ENCODE data around the gene GLB1L2.

GLB1L2 gene

GRCh38 chr11:134371436-134372185 lies 39.8 kb downstream of the GLB1L2 start:
- no peak for DNase-seq (ENCODE audit: low read depth)
- no peak overlapping the region for H3K4me3 ChIP-seq (ENCODE audit: low read depth, low read length)
- TF ChIP-seq CTCF (IDR thresholded peaks at IDR 0.05; ENCODE audit: control insufficient read depth, extremely low read depth, insufficient read depth) = no peak

GRCh38 chr11:134372536-134372935 lies 40.7 kb downstream of the GLB1L2 start:
- DNase-seq (ENCODE audit: low read depth) = no peak
- TF ChIP-seq CTCF (IDR thresholded peaks at IDR 0.05; ENCODE audit: control insufficient read depth, extremely low read depth, insufficient read depth) = no peak
- no peak overlapping the region for H3K4me3 ChIP-seq (ENCODE audit: low read depth, low read length)

GRCh38 chr11:134372961-134373360 lies 41.2 kb downstream of the GLB1L2 start:
- TF ChIP-seq CTCF (IDR thresholded peaks at IDR 0.05; ENCODE audit: control insufficient read depth, extremely low read depth, insufficient read depth) = no peak
- no peak for DNase-seq (ENCODE audit: low read depth)
- H3K4me3 ChIP-seq (ENCODE audit: low read depth, low read length) = no peak overlapping the region

GRCh38 chr11:134373591-134374052 lies 41.8 kb downstream of the GLB1L2 start:
- DNase-seq (ENCODE audit: low read depth) = no peak
- no peak for TF ChIP-seq CTCF (IDR thresholded peaks at IDR 0.05; ENCODE audit: control insufficient read depth, extremely low read depth, insufficient read depth)
- no peak overlapping the region for H3K4me3 ChIP-seq (ENCODE audit: low read depth, low read length)

- no peak for TF ChIP-seq CTCF (IDR thresholded peaks at IDR 0.05; ENCODE audit: control insufficient read depth, extremely low read depth, insufficient read depth)
- no peak overlapping the region for H3K4me3 ChIP-seq (ENCODE audit: low read depth, low read length)
- no peak for DNase-seq (ENCODE audit: low read depth)
These were observed 42.4 kb downstream of the GLB1L2 start for GRCh38 chr11:134374171-134374570.

GRCh38 chr11:134374891-134375550 lies 43.2 kb downstream of the GLB1L2 start:
- no peak for TF ChIP-seq CTCF (IDR thresholded peaks at IDR 0.05; ENCODE audit: control insufficient read depth, extremely low read depth, insufficient read depth)
- H3K4me3 ChIP-seq (ENCODE audit: low read depth, low read length) = no peak overlapping the region
- no peak for DNase-seq (ENCODE audit: low read depth)
